ENCODE measurements around the gene CATSPER1.

CATSPER1 gene

DNA sequence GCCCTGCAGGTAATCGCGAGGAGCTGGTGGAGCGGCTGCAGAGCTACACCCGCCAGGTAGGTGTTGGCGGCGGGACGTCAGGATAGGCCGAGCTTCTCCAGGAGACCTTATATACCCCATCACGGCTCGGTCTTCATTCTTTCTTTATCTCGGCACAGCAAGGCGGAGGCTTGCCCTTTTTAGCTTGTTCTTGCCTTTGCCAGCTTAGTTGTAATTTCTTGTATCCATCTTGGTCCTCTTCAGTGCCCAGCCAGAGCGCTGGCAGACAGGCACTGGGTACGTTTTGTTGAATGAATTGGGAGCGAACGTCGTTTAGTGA lies 26.3 kb upstream of the CATSPER1 start:
- H3K9ac ChIP-seq (ENCODE audit: low read depth, low read length), result peak overlapping the region; percentile 77
- H2AFZ ChIP-seq (ENCODE audit: low read depth, low read length), result peak overlapping the region; percentile 97
- peaks cover 52% of the 10 kb centered on the region for H3K36me3 ChIP-seq (ENCODE audit: insufficient read depth, low read length)
- H3K27me3 ChIP-seq (ENCODE audit: insufficient read depth, low read length, poor library complexity), result no peaks in the 10 kb centered on the region
- peaks cover 32% of the 10 kb centered on the region for H3K4me1 ChIP-seq (ENCODE audit: insufficient read depth, low read length)
- DNase-seq (no peak), ATAC-seq (ENCODE audit: insufficient read depth, low read depth) (no peak)
- TF ChIP-seq, protein P1, sequence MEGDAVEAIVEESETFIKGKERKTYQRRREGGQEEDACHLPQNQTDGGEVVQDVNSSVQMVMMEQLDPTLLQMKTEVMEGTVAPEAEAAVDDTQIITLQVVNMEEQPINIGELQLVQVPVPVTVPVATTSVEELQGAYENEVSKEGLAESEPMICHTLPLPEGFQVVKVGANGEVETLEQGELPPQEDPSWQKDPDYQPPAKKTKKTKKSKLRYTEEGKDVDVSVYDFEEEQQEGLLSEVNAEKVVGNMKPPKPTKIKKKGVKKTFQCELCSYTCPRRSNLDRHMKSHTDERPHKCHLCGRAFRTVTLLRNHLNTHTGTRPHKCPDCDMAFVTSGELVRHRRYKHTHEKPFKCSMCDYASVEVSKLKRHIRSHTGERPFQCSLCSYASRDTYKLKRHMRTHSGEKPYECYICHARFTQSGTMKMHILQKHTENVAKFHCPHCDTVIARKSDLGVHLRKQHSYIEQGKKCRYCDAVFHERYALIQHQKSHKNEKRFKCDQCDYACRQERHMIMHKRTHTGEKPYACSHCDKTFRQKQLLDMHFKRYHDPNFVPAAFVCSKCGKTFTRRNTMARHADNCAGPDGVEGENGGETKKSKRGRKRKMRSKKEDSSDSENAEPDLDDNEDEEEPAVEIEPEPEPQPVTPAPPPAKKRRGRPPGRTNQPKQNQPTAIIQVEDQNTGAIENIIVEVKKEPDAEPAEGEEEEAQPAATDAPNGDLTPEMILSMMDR (IDR thresholded peaks at IDR 0.05; ENCODE audit: borderline replicate concordance, extremely low read depth, low read length, poor library complexity, severe bottlenecking), result no peak
- TF ChIP-seq EZH2 (IDR thresholded peaks at IDR 0.05; ENCODE audit: borderline replicate concordance, low read depth, low read length, severe bottlenecking), result no peak
- H3K4me3 ChIP-seq (ENCODE audit: low read depth in 1 of 2, low read length in 2 of 2), result peak overlapping the region; percentile 70 to 83
- peak overlapping the region; percentile 79 for H3K27ac ChIP-seq (ENCODE audit: low read length)
- H4K20me1 ChIP-seq (ENCODE audit: insufficient read depth, low read length), result peaks cover 15% of the 10 kb centered on the region; the same call in 1 of the 2 replicates
- peak overlapping the region; percentile 97 for H3K4me2 ChIP-seq (ENCODE audit: insufficient read depth, low read length)
- H3K79me2 ChIP-seq (ENCODE audit: insufficient read depth, low read length), result peaks cover 38% of the 10 kb centered on the region
- no peaks in the 10 kb centered on the region for H3K9me3 ChIP-seq (ENCODE audit: insufficient read depth, low read length, severe bottlenecking)

DNA sequence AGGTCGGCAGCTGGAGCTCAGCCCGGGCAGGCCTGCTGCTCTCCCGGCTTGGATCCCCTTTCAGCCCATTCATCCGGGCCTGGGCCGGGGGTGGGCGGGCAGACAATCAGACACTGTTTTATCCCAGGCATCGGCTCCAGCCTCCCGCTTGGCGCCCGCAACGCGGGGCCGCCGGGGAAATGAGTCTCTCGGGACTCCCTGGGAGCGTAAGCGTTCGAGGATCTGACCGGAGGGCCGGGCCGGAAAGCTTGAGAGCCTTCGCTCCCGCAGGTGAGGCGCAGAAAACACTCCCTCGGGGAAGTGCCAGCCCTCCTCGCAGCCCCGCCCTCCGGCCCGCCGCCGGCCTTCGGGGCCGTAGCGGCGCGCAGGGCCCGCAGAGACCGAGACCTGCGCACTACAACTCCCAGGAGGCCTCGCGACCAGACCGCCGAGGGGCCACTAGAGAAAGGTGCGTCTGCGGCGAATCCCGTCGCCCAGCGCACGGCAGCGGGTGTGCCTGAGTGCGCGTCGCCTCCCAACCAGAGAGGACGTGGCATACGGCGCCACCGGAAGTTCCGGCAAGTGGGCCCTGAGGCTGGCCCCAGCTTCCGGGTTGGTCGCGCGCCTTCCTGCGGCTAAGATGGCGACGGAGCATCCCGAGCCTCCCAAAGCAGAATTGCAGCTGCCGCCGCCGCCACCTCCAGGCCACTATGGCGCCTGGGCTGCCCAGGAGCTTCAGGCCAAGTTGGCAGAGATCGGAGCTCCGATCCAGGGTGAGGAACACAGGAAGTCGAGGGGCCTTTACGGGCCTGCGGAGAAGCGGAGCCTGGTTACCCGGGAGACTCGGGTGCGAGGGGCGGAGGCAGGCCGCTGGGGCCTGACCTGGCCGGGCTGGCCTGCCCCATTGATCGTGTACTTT lies 25.7 kb upstream of the CATSPER1 start, which contains the start of gene SF3B2:
SF3B2 (plus strand) TSS at position 599 of the 898 bp plus-strand sequence; CDS start at position 620, 21 bp downstream.
- H3K27me3 ChIP-seq (ENCODE audit: insufficient read depth, low read length, poor library complexity), result no peaks in the 10 kb centered on the region
- no peaks in the 10 kb centered on the region for H3K9me3 ChIP-seq (ENCODE audit: insufficient read depth, low read length, severe bottlenecking)
- H3K4me1 ChIP-seq (ENCODE audit: insufficient read depth, low read length), result peaks cover 32% of the 10 kb centered on the region
- H3K27ac ChIP-seq (ENCODE audit: low read length), result peak within 1 kb of the TSS; percentile 79
- H2AFZ ChIP-seq (ENCODE audit: low read depth, low read length), result peak within 1 kb of the TSS; percentile 97
- peak within 1 kb of the TSS; percentile 77 for H3K9ac ChIP-seq (ENCODE audit: low read depth, low read length)
- ATAC-seq (ENCODE audit: insufficient read depth, low read depth), result peak; percentile 98
- H3K4me3 ChIP-seq (ENCODE audit: low read depth in 1 of 2, low read length in 2 of 2), result peak within 1 kb of the TSS; percentile 70 to 83
- TF ChIP-seq, protein P1 (IDR thresholded peaks at IDR 0.05; ENCODE audit: borderline replicate concordance, extremely low read depth, low read length, poor library complexity, severe bottlenecking), result no peak
- no peak for TF ChIP-seq EZH2 (IDR thresholded peaks at IDR 0.05; ENCODE audit: borderline replicate concordance, low read depth, low read length, severe bottlenecking)
- peaks cover 46% of the 10 kb centered on the region for H3K36me3 ChIP-seq (ENCODE audit: insufficient read depth, low read length)
- H4K20me1 ChIP-seq (ENCODE audit: insufficient read depth, low read length), result peaks cover 15% of the 10 kb centered on the region; the same call in 1 of the 2 replicates
- H3K79me2 ChIP-seq (ENCODE audit: insufficient read depth, low read length), result peaks cover 38% of the 10 kb centered on the region
- H3K4me2 ChIP-seq (ENCODE audit: insufficient read depth, low read length), result peak within 1 kb of the TSS; percentile 97
- peak; percentile 98 for DNase-seq

DNA sequence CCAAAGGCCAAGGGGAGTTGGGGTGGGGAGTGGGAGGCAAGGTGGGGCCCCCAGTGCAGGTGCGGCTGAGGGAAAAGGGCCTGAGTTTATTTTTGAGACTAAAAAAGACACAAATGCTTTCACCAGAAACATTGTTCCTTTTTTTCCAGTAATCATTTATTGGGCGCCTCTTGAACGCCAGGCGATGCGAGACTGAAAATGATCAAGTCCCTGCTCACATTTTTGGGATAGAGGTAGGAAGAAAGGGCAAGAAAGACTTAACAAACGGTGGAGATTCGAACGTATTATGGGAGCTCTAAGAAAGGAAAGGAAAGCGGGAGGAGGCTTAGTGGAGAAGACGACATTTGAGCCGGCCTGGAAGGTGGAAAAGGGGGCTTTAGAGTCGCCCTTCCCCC lies 25.1 kb upstream of the CATSPER1 start:
- TF ChIP-seq, protein P1 (IDR thresholded peaks at IDR 0.05; ENCODE audit: borderline replicate concordance, extremely low read depth, low read length, poor library complexity, severe bottlenecking), result no peak
- TF ChIP-seq EZH2 (IDR thresholded peaks at IDR 0.05; ENCODE audit: borderline replicate concordance, low read depth, low read length, severe bottlenecking), result no peak
- H3K36me3 ChIP-seq (ENCODE audit: insufficient read depth, low read length), result peaks cover 39% of the 10 kb centered on the region
- H3K9ac ChIP-seq (ENCODE audit: low read depth, low read length), result peak overlapping the region; percentile 77
- H3K27ac ChIP-seq (ENCODE audit: low read length), result peak overlapping the region; percentile 79
- H3K9me3 ChIP-seq (ENCODE audit: insufficient read depth, low read length, severe bottlenecking), result no peaks in the 10 kb centered on the region
- peaks cover 32% of the 10 kb centered on the region for H3K4me1 ChIP-seq (ENCODE audit: insufficient read depth, low read length)
- no peak for DNase-seq
- no peaks in the 10 kb centered on the region for H3K27me3 ChIP-seq (ENCODE audit: insufficient read depth, low read length, poor library complexity)
- H2AFZ ChIP-seq (ENCODE audit: low read depth, low read length), result peak overlapping the region; percentile 97
- peaks cover 15% of the 10 kb centered on the region; the same call in 1 of the 2 replicates for H4K20me1 ChIP-seq (ENCODE audit: insufficient read depth, low read length)
- H3K79me2 ChIP-seq (ENCODE audit: insufficient read depth, low read length), result peaks cover 35% of the 10 kb centered on the region
- H3K4me2 ChIP-seq (ENCODE audit: insufficient read depth, low read length), result peak overlapping the region; percentile 97
- H3K4me3 ChIP-seq (ENCODE audit: low read depth in 1 of 2, low read length in 2 of 2), result peak overlapping the region; percentile 61 to 83
- ATAC-seq (ENCODE audit: insufficient read depth, low read depth), result no peak

Measured in DND-41 (cell line).